H9 (cell line): Measurements from ENCODE around the gene TESK2. TPM values are rescaled to one million over a fixed set of nuclear protein-coding genes. Genes with fewer than 3 reads are reported as not detected.
A peak's percentile ranks its signal among the peaks of the same experiment; 100 is the strongest.

Source experiments
- DNase-seq: peaks from one replicate; pipeline ENCODE4 v3.0.0-alpha.2; 2017
- H2AFZ ChIP-seq: one replicate; pipeline ENCODE4 v1.6.1; 2013; ENCODE audit warnings: mild to moderate bottlenecking, low read length, control low read depth, moderate library complexity
- H2AK5ac ChIP-seq: 2 replicates; pipeline ENCODE4 v1.6.1; 2013; ENCODE audit warnings: low read length, control low read depth, mixed read lengths; ENCODE audit not compliant: insufficient read length
- H2BK120ac ChIP-seq: one replicate; pipeline ENCODE4 v1.6.1; 2013; ENCODE audit warnings: low read depth, mild to moderate bottlenecking, low read length, control low read depth, inconsistent platforms; ENCODE audit not compliant: poor library complexity, severe bottlenecking
- H2BK12ac ChIP-seq: 2 replicates; pipeline ENCODE4 v1.6.1; 2013; ENCODE audit warnings: low read length, control low read depth, mixed read lengths, low read depth; ENCODE audit not compliant: insufficient read length
- H2BK15ac ChIP-seq: 2 replicates; pipeline ENCODE4 v1.6.1; 2013; ENCODE audit warnings: low read depth, low read length, control low read depth
- H2BK20ac ChIP-seq: one replicate; pipeline ENCODE4 v1.6.1; 2013; ENCODE audit warnings: low read depth, mild to moderate bottlenecking, low read length, control low read depth, inconsistent platforms; ENCODE audit not compliant: poor library complexity, severe bottlenecking
- H2BK5ac ChIP-seq: 2 replicates; pipeline ENCODE4 v1.6.1; 2013; ENCODE audit warnings: low read length, control low read depth, mixed read lengths; ENCODE audit not compliant: insufficient read length
- H3K14ac ChIP-seq: 2 replicates; pipeline ENCODE4 v1.6.1; 2013; ENCODE audit warnings: low read length, control low read depth; ENCODE audit not compliant: insufficient read depth
- H3K18ac ChIP-seq: 2 replicates; pipeline ENCODE4 v1.6.1; 2013; ENCODE audit warnings: low read depth, mild to moderate bottlenecking, mixed read lengths, low read length, control low read depth; ENCODE audit not compliant: insufficient read length
- H3K23ac ChIP-seq: 2 replicates; pipeline ENCODE4 v1.6.1; 2013; ENCODE audit warnings: low read length, control low read depth, mixed read lengths, low read depth; ENCODE audit not compliant: insufficient read length
- H3K23me2 ChIP-seq: 2 replicates; pipeline ENCODE4 v1.6.1; 2013; ENCODE audit warnings: low read depth, mild to moderate bottlenecking, mixed read lengths, low read length, control low read depth; ENCODE audit not compliant: insufficient read length, poor library complexity, severe bottlenecking
- H3K27ac ChIP-seq: 2 replicates; pipeline ENCODE4 v1.5.1; 2013; ENCODE audit warnings: low read length, control low read depth, mixed read lengths, low read depth; ENCODE audit not compliant: insufficient read length
- H3K27me3 ChIP-seq: 2 replicates; pipeline ENCODE4 v1.6.1; 2013; ENCODE audit warnings: low read length, control low read depth, inconsistent platforms; ENCODE audit not compliant: insufficient read depth
- H3K4ac ChIP-seq: 2 replicates; pipeline ENCODE4 v1.6.1; 2013; ENCODE audit warnings: low read depth, mild to moderate bottlenecking, control low read depth, inconsistent platforms, low read length, moderate library complexity
- H3K4me1 ChIP-seq: 2 replicates; pipeline ENCODE4 v1.6.1; 2013; ENCODE audit warnings: low read length, control low read depth, inconsistent platforms; ENCODE audit not compliant: insufficient read depth
- H3K4me2 ChIP-seq: 2 replicates; pipeline ENCODE4 v1.6.1; 2013; ENCODE audit warnings: low read length, control low read depth, mixed read lengths; ENCODE audit not compliant: insufficient read length, insufficient read depth
- H3K56ac ChIP-seq: 2 replicates; pipeline ENCODE4 v1.6.1; 2013; ENCODE audit warnings: low read depth, mild to moderate bottlenecking, mixed read lengths, low read length, control low read depth; ENCODE audit not compliant: insufficient read length
- H3K79me1 ChIP-seq: 2 replicates; pipeline ENCODE4 v1.6.1; 2013; ENCODE audit warnings: low read depth, mild to moderate bottlenecking, moderate library complexity, low read length, control low read depth, inconsistent platforms; ENCODE audit not compliant: insufficient read depth, poor library complexity, severe bottlenecking
- H3K79me2 ChIP-seq: 2 replicates; pipeline ENCODE4 v1.6.1; 2013; ENCODE audit warnings: low read length, control low read depth, inconsistent platforms; ENCODE audit not compliant: insufficient read depth
- H3K9ac ChIP-seq: 2 replicates; pipeline ENCODE4 v1.6.1; 2013; ENCODE audit warnings: low read length, control low read depth, mixed read lengths; ENCODE audit not compliant: insufficient read length; ENCODE audit errors: extremely low read depth
- H3K9me3 ChIP-seq: one replicate; pipeline ENCODE4 v1.6.1; 2013; ENCODE audit warnings: low read depth, low read length, inconsistent platforms; ENCODE audit not compliant: control insufficient read depth
- H3T11ph ChIP-seq: one replicate; pipeline ENCODE4 v1.6.1; 2013; ENCODE audit warnings: mild to moderate bottlenecking, low read length, control low read depth, inconsistent platforms
- H4K20me1 ChIP-seq: one replicate; pipeline ENCODE4 v1.6.1; 2013; ENCODE audit not compliant: control insufficient read depth, insufficient read length, insufficient read depth
- H4K5ac ChIP-seq: 2 replicates; pipeline ENCODE4 v1.6.1; 2013; ENCODE audit warnings: low read depth, mild to moderate bottlenecking, mixed read lengths, low read length, control low read depth; ENCODE audit not compliant: insufficient read length
- H4K8ac ChIP-seq: replicated peaks from 2 replicates; pipeline ENCODE4 v1.6.1; 2013; ENCODE audit warnings: low read length, control low read depth, mixed read lengths, low read depth; ENCODE audit not compliant: insufficient read length
- H4K91ac ChIP-seq: 2 replicates; pipeline ENCODE4 v1.6.1; 2013; ENCODE audit warnings: low read depth, mild to moderate bottlenecking, moderate library complexity, mixed read lengths, low read length, control low read depth; ENCODE audit not compliant: insufficient read length
- H3K27ac Mint-ChIP-seq, 3 experiments: 2 replicates in 2 of 3; 3 replicates in 1 of 3; pipeline ENCODE4 v1.8.0; 2020 to 2021; ENCODE audit warnings: mixed read lengths in 3 of 3, mild to moderate bottlenecking in 1 of 3, moderate library complexity in 1 of 3
- H3K27me3 Mint-ChIP-seq: 2 replicates; pipeline ENCODE4 v1.8.0; 2021; ENCODE audit warnings: low read depth, mild to moderate bottlenecking, moderate library complexity, mixed read lengths
- H3K36me3 Mint-ChIP-seq, 3 experiments: 2 replicates in 2 of 3; 3 replicates in 1 of 3; pipeline ENCODE4 v1.8.0; 2020 to 2021; ENCODE audit warnings: low read depth in 3 of 3, mixed read lengths in 3 of 3; ENCODE audit not compliant: insufficient read depth in 1 of 3
- H3K4me1 Mint-ChIP-seq, 2 experiments: 2 replicates each; pipeline ENCODE4 v1.8.0; 2020; ENCODE audit warnings: mixed read lengths in 2 of 2
- H3K4me3 Mint-ChIP-seq, 2 experiments: 2 replicates in 1 of 2; 3 replicates in 1 of 2; pipeline ENCODE4 v1.8.0; 2020 to 2021; ENCODE audit warnings: mild to moderate bottlenecking in 2 of 2, mixed read lengths in 2 of 2, moderate library complexity in 1 of 2
- H3K9me3 Mint-ChIP-seq, 2 experiments: 2 replicates in 1 of 2; 3 replicates in 1 of 2; pipeline ENCODE4 v1.8.0; 2020; ENCODE audit warnings: mild to moderate bottlenecking in 2 of 2, mixed read lengths in 2 of 2, moderate library complexity in 1 of 2
- CTCF ChIP-seq: fragments of 200-600 bp; sonication (generic); conservative IDR thresholded peaks from 3 replicates; pipeline ENCODE4 v1.8.0; 2021; ENCODE audit warnings: antibody characterized with exemption, mild to moderate bottlenecking
- WGBS: extraction: QIAGEN DNeasy Blood & Tissue Kit; methylation state at CpG from one replicate; pipeline ENCODE4 v1.1.7; 2013; ENCODE audit warnings: missing lambda C conversion rate, low lambda C conversion rate, mixed read lengths; ENCODE audit not compliant: insufficient read length; ENCODE audit errors: extremely low coverage; 5-methylcytosine and 5-hydroxymethylcytosine counted together
- total RNA-seq: library from RNA; stranded (reverse); gene quantifications from 2 replicates; pipeline ENCODE4 v1.2.1, GENCODE V29; 2021

TESK2 gene
- total RNA-seq, 1 experiment from 2014 or later, result 7.2 TPM

- H4K20me1 ChIP-seq, result no peaks in the 10 kb centered on the region
- no peak overlapping the region for H2BK5ac ChIP-seq
- H3K4ac ChIP-seq, result no peak overlapping the region
- Mint-ChIP-seq H3K4me3 (peak overlapping the region; percentile 47 to 74), H3K27ac (peak overlapping the region; percentile 50 to 91 (median 83); a peak in 5 of 7 replicates), H3K9me3 (peaks cover 3 to 11% of the 10 kb centered on the region in 2 experiments; a peak in 4 of 5 replicates), H3K27me3 (no peaks in the 10 kb centered on the region), H3K4me1 (peaks cover 32 to 39% of the 10 kb centered on the region in 2 experiments), H3K36me3 (peaks cover 30 to 56% (median 44%) of the 10 kb centered on the region in 3 experiments)
- H3T11ph ChIP-seq, result no peak overlapping the region
- no peaks in the 10 kb centered on the region for H3K79me2 ChIP-seq
- no CpG with 5 or more reads among the region's 5 CpGs for WGBS
- no peak overlapping the region for H3K56ac ChIP-seq
- no peak overlapping the region for H2AK5ac ChIP-seq
- H3K79me1 ChIP-seq, result no peaks in the 10 kb centered on the region
- no peak overlapping the region for H3K27ac ChIP-seq
- no peak overlapping the region for H2BK20ac ChIP-seq
- H4K5ac ChIP-seq, result no peak overlapping the region
- no peak overlapping the region for H4K8ac ChIP-seq
- H2BK15ac ChIP-seq, result no peak overlapping the region
- no peak overlapping the region for H2AFZ ChIP-seq
- no peak overlapping the region for H3K14ac ChIP-seq
- peaks cover 16% of the 10 kb centered on the region for H3K23me2 ChIP-seq
- peaks cover 6% of the 10 kb centered on the region; the same call in 1 of the 2 replicates for H3K4me1 ChIP-seq
- H3K27me3 ChIP-seq, result no peaks in the 10 kb centered on the region
- DNase-seq, result peak; percentile 47
- peak overlapping the region; percentile 47 for H3K4me2 ChIP-seq
- H3K9me3 ChIP-seq, result no peaks in the 10 kb centered on the region
- H4K91ac ChIP-seq, result no peak overlapping the region
- H2BK120ac ChIP-seq, result no peak overlapping the region
- peak overlapping the region; percentile 15 for H3K18ac ChIP-seq
- TF ChIP-seq CTCF, result no peak
- H3K23ac ChIP-seq, result no peak overlapping the region
- no peak overlapping the region for H2BK12ac ChIP-seq
- H3K9ac ChIP-seq, result no peak overlapping the region
These were observed 162.3 kb downstream of the TESK2 start for GRCh38 chr1:45328680-45329079.
